Neuron (in vitro differentiated cells): Measurements from ENCODE around the gene TAGAP.

Experiments used
- H2AFZ ChIP-seq: one replicate; pipeline ENCODE4 v1.6.1; 2013; ENCODE audit warnings: low read depth, mild to moderate bottlenecking, inconsistent platforms, low read length, moderate library complexity
- H3K27me3 ChIP-seq: one replicate; pipeline ENCODE4 v1.6.1; 2013; ENCODE audit warnings: low read length; ENCODE audit not compliant: insufficient read depth
- H3K36me3 ChIP-seq: one replicate; pipeline ENCODE4 v1.6.1; 2013; ENCODE audit warnings: low read length; ENCODE audit not compliant: insufficient read depth
- H3K4me1 ChIP-seq: one replicate; pipeline ENCODE4 v1.6.1; 2013; ENCODE audit warnings: low read length; ENCODE audit not compliant: insufficient read depth
- H3K4me3 ChIP-seq: 2 replicates; pipeline ENCODE4 v1.5.1; 2013; ENCODE audit warnings: mild to moderate bottlenecking, low read length, moderate library complexity
- H3K9me3 ChIP-seq: one replicate; pipeline ENCODE4 v1.6.1; 2013; ENCODE audit warnings: low read length

The TAGAP gene

GRCh38 chr6:159082039-159082815 lies 37.4 kb upstream of the TAGAP start:
- no peak overlapping the region for H2AFZ ChIP-seq
- no peaks in the 10 kb centered on the region for H3K27me3 ChIP-seq
- H3K4me3 ChIP-seq, result no peak overlapping the region
- H3K36me3 ChIP-seq, result no peaks in the 10 kb centered on the region
- H3K4me1 ChIP-seq, result peaks cover 1% of the 10 kb centered on the region
- no peaks in the 10 kb centered on the region for H3K9me3 ChIP-seq

- Histone ChIP-seq H2AFZ (no peak overlapping the region), H3K4me3 (no peak overlapping the region)
Observed at GRCh38 chr6:159080217-159080976, 35.6 kb upstream of the TAGAP start.

DNA sequence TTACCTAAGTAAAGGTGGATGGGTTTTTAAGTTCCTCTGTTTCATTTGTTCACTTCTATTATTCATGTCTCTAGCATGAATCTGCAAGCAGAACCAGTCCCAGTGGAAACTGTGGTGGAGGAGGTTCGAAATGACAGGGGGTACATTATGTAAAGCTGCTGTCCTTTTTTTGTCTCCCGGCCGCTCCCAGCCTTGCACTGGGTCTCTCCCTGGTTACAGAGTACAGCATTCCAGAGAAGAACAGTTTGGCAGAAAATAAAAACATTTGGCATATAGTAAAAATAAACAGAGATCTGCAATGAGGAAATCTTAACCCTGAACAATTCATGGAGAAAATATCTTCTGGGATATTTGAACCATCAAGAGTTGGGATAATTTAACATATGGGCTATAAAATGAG lies 34.6 kb upstream of the TAGAP start:
- Histone ChIP-seq H3K4me3 (no peak overlapping the region), H3K27me3 (no peaks in the 10 kb centered on the region), H3K9me3 (no peaks in the 10 kb centered on the region), H3K4me1 (peaks cover 8% of the 10 kb centered on the region), H3K36me3 (no peaks in the 10 kb centered on the region), H2AFZ (no peak overlapping the region)

More at GRCh38 chr6:159080217-159080976, 35.6 kb upstream of the TAGAP start:
- no peaks in the 10 kb centered on the region for H3K27me3 ChIP-seq
- peaks cover 8% of the 10 kb centered on the region for H3K4me1 ChIP-seq
- H3K9me3 ChIP-seq, result no peaks in the 10 kb centered on the region
- H3K36me3 ChIP-seq, result no peaks in the 10 kb centered on the region

GRCh38 chr6:159077123-159077522 lies 32.3 kb upstream of the TAGAP start:
- Histone ChIP-seq H3K36me3 (no peaks in the 10 kb centered on the region), H2AFZ (no peak overlapping the region), H3K4me1 (peaks cover 8% of the 10 kb centered on the region), H3K4me3 (peak overlapping the region; percentile 2), H3K9me3 (no peaks in the 10 kb centered on the region), H3K27me3 (no peaks in the 10 kb centered on the region)

DNA sequence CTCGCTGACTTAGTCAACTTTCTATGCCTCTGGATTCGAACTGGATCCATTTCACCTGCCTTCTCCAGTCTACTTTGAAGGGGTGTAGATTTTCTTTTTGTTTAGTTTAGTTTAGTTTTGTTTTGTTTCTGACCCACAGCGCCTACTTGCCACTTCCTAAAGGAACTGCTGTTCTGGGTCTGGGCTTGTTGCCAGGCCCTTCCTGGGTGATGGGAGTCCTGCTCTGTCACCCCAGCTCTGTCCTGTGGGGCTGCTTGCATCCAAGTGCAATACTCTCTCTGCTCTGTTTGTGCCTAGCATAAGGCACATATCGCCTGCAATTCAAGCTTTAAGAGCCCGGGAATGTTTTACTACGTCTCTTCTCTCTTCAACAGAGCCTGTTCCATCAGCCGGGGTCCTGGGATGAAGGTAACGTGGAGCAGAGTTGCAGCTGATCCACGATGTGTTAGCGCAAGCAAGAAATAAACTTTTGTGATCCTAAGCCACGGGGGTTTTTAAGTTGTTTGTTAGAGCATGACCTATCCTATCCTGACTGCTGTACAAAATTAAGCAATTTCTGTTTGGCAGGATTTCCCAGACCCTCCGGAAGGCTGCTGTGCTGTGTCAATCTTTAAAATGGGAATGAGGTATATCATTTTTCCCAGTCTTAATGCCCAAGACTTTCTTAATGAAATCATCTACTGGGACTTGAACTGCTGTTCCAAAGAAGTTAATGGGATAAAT lies 30.9 kb upstream of the TAGAP start:
- Histone ChIP-seq H3K36me3 (no peaks in the 10 kb centered on the region), H3K4me1 (peaks cover 8% of the 10 kb centered on the region), H2AFZ (no peak overlapping the region), H3K9me3 (no peaks in the 10 kb centered on the region), H3K27me3 (no peaks in the 10 kb centered on the region), H3K4me3 (no peak overlapping the region)

DNA sequence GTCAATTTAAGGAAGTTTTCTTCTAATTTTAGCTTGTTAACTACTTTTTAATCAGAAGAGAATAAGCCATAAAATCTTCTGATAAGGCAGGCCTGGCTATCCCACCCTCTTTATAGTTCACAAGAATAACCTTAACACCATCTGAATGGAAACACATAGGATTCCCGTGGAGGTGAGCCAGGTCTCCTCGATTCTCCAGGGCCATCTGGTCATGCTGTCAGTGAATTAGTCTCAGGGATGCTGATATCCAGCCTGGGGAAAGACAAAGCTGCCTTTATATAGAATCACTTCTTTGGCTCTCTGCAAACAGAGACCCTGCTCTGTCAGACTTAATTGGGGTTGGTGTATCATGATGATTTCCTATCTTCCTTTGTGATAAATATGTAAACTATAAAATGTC lies 30.1 kb upstream of the TAGAP start:
- no peak overlapping the region for H3K4me3 ChIP-seq
- H3K36me3 ChIP-seq, result no peaks in the 10 kb centered on the region
- peaks cover 8% of the 10 kb centered on the region for H3K4me1 ChIP-seq
- H3K27me3 ChIP-seq, result no peaks in the 10 kb centered on the region
- H3K9me3 ChIP-seq, result no peaks in the 10 kb centered on the region
- H2AFZ ChIP-seq, result no peak overlapping the region

DNA sequence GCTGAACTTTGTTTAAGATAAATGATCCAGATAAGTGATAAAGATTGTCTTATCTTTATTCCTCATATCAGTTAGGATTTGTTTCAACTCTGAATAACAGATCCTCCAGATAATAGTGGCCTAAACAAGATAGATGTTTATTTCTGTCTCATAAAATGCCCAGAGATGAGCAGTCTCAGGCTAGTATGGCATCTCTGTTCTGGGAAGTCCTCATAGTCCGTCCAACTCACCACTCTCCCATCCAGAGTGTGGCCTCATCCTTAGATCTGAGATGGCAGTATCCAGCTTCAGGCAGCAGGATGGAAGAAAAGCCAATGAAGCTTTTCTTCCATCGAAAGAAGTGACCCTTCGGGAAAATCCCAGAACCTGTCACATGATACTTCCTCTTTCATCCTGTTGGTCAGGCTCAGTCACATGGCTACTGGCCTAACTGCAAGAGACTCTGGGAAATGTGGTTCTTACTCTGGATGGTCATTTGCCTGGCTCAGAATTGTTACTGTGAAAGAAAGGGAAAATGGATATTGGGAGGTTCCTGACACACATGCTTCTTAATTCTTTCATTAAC lies 29.4 kb upstream of the TAGAP start:
- Histone ChIP-seq H2AFZ (peak overlapping the region; percentile 81), H3K36me3 (no peaks in the 10 kb centered on the region), H3K27me3 (no peaks in the 10 kb centered on the region), H3K9me3 (no peaks in the 10 kb centered on the region), H3K4me1 (peaks cover 8% of the 10 kb centered on the region), H3K4me3 (peak overlapping the region; percentile 55)

DNA sequence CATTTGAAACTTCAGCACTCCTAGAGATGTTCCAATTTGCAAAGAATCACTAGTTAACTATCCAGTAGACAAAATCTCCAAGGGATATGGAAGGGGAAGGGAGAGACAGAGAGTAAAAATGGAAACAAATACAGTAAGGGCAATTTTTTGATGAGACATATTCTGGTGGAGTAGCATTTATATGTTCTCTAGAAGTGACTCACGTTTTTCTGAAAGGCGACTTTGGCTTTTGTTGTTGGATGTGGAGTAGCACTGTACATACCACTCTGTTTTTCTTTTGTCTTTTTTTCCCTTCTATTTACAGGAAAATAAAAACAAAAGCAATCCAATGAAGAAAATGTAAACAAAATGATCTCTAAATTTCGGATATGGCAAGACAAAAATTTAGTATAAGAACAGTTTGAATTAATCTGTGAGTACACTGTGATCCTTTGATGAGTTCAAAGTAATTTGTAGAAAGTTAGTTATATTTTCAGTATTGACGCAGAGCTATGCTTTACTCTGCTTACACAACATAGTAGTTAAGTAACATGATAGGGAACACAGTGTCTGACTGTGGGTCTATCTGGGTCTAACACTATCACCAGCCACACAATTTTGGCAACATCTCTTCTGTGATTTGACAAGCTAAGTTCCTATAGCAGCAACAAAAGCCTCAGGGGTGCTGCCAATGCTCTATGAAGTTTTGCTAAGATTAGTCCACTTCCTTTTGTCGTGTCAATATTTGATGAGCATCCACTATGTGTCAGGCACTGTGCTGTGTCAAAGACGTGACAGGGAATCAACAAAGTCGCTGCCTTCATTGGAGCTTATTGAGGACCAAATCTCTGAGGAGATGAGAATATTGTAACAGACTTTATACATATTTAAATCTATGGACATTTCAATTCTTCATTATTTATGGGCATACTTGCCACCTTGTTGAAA lies 27.3 kb upstream of the TAGAP start:
- Histone ChIP-seq H3K27me3 (peaks cover 7% of the 10 kb centered on the region), H3K4me3 (no peak overlapping the region), H2AFZ (no peak overlapping the region), H3K9me3 (no peaks in the 10 kb centered on the region), H3K36me3 (no peaks in the 10 kb centered on the region), H3K4me1 (peaks cover 5% of the 10 kb centered on the region)

GRCh38 chr6:159068904-159069578 lies 24.2 kb upstream of the TAGAP start:
- H3K9me3 ChIP-seq, result no peaks in the 10 kb centered on the region
- peaks cover 13% of the 10 kb centered on the region for H3K27me3 ChIP-seq
- H3K4me1 ChIP-seq, result no peaks in the 10 kb centered on the region
- H3K4me3 ChIP-seq, result no peak overlapping the region
- no peak overlapping the region for H2AFZ ChIP-seq
- H3K36me3 ChIP-seq, result no peaks in the 10 kb centered on the region

DNA sequence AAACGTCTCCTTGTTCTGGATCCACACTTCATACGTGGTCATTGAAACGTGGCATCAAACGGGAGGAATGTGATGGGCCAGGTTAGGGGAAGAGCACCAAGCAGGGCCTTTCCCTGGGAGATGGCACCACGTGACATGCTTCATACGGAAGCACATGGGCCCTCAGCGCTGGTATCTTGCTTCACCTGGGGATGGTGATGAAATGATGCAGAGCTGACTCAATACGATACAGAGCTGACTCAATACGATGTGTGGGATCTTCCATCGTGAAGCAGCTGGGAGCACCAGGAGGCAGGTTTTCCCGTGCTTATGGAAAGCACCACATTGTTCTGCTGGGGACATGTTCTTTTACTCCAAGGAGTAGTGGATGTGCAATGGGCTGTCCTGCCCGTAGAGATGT lies 22.5 kb upstream of the TAGAP start:
- H3K27me3 ChIP-seq, result peaks cover 16% of the 10 kb centered on the region

GRCh38 chr6:159066483-159066882 lies 21.7 kb upstream of the TAGAP start:
- no peak overlapping the region for H2AFZ ChIP-seq
- H3K4me3 ChIP-seq, result no peak overlapping the region
- H3K36me3 ChIP-seq, result no peaks in the 10 kb centered on the region
- H3K27me3 ChIP-seq, result peaks cover 16% of the 10 kb centered on the region
- H3K4me1 ChIP-seq, result no peaks in the 10 kb centered on the region
- H3K9me3 ChIP-seq, result peaks cover 1% of the 10 kb centered on the region

More for the DNA sequence above, 22.5 kb upstream of the TAGAP start:
- Histone ChIP-seq H3K4me1 (no peaks in the 10 kb centered on the region), H3K4me3 (no peak overlapping the region), H3K9me3 (no peaks in the 10 kb centered on the region), H2AFZ (no peak overlapping the region), H3K36me3 (no peaks in the 10 kb centered on the region)
